Measurements from ENCODE around the gene STEAP3.
A peak's percentile ranks its signal among the peaks of the same experiment; 100 is the strongest.

The STEAP3 gene

DNA sequence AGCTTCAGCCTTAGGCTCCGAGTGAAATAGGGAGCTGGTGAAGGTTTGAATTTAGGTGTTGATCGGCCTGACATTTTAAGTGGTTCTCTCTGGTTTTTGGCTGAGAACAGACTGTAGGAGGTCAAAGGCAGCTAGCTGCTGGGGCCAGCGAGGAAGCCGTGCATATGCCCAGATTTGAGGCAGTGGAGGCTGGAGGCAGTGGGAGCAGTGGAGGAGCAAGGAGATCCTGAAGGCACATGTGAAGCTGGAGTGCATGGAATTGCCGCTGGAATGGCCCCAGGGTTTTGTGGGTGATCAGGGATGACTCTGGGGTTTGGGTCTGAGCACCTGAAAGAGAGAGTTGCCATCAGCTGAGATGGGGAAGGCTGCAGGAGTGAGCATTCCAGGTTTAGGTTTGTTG is 25.1 kb downstream of the STEAP3 start:
- no peaks in the 10 kb centered on the region for H3K36me3 ChIP-seq (ENCODE audit: insufficient read depth, low read length)
- peaks cover 8% of the 10 kb centered on the region for H3K27me3 ChIP-seq (ENCODE audit: insufficient read depth, low read length)
- peaks cover 14% of the 10 kb centered on the region for H3K4me1 ChIP-seq (ENCODE audit: insufficient read depth, low read length)
- no peak overlapping the region for H3K4me3 ChIP-seq (ENCODE audit: low read length)
- H3K9me3 ChIP-seq (ENCODE audit: low read length), result no peaks in the 10 kb centered on the region
- H2AFZ ChIP-seq (ENCODE audit: low read depth, low read length), result no peak overlapping the region

DNA sequence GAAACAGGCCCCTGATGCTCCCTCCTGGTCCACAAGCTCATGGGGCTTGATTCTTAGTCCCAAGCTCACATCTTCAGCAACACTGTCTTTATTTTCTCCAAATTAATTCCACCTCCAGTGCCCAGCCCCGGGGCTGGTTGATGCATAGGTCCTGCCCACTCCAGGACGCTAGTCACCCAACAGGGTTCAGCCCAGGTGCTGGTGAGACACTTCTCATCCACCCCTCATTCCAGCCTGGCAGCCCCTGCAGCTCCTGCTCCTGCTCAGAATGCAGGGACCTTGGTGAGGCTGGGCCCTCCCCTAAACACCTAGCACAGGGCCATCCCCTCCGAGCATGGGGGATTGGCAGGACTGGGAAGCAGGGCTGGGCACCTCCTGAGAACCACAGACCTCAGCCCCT is 25.7 kb downstream of the STEAP3 start:
- peaks cover 8% of the 10 kb centered on the region for H3K27me3 ChIP-seq (ENCODE audit: insufficient read depth, low read length)
- no peaks in the 10 kb centered on the region for H3K9me3 ChIP-seq (ENCODE audit: low read length)
- peaks cover 14% of the 10 kb centered on the region for H3K4me1 ChIP-seq (ENCODE audit: insufficient read depth, low read length)
- no peak overlapping the region for H2AFZ ChIP-seq (ENCODE audit: low read depth, low read length)
- H3K4me3 ChIP-seq (ENCODE audit: low read length), result no peak overlapping the region
- no peaks in the 10 kb centered on the region for H3K36me3 ChIP-seq (ENCODE audit: insufficient read depth, low read length)

DNA sequence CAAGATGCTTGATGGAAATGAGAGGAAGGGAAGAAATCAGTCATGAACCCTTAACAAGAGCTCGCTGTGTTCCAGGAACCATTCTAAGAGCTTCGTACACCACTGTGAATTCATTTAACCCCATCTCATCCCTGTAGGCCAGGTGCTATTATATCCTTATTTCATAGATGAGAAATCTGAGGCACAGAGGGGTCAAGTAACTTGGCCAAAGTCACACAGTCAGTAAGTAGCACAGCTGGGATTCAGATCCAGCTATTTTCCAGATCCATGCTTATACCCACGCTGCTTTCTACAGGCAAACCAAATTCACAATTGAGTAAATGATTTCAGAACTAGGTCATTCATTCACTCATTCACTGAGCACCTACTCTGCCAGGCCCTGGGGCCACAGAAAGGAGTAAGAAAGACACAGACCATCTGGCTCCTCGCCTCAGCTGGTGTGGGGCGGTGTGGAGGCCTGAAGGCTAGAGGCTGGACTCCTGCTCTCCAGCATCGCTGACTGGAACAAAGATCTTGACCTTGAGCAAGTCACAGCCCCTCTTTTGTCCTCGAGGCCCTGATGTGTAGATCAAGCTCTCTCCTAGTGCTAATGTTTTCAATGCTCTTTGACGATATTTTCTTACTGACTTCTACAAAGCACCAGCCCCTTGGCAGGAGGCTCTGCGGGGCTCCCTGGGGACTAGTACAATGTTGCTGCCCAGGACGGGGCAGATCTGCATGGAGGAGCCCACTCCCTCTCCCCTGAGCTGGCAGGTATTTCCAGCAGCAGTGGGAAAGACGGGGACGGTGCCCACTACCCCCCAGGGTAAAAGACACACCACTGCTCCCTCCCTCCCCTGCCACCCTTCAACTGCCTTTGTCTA is 26.5 kb downstream of the STEAP3 start:
- no peaks in the 10 kb centered on the region for H3K9me3 ChIP-seq (ENCODE audit: low read length)
- no peak overlapping the region for H2AFZ ChIP-seq (ENCODE audit: low read depth, low read length)

DNA sequence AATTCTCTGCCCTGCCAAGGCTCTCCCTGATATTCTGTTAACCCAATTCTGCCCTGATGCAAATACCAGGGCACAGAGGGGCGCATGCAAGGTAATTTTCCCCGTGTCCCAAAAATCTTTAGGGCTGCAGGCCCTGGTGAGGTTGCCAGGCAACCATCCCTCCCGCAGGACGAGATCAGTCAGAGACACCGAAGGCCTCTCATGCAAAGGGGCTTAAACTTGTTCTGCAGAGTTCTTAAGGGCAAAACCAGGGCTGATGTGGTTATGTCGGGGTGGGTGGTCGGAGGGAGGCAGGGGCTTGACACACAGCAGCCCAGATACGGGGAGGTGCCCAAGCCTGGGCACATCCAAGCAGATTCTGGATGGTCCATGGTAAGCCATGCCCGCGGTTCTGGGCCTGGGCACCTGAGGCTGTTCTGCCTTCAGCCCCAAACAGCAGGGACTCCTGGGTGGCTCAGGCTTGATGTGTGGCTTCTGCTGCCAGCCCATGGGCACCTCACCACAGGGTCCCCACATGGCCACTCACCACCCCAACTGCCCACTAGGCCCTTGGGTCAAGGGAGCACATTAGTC is 27.2 kb downstream of the STEAP3 start:
- Histone ChIP-seq H2AFZ (ENCODE audit: low read depth, low read length) (no peak overlapping the region), H3K9me3 (ENCODE audit: low read length) (no peaks in the 10 kb centered on the region), H3K36me3 (ENCODE audit: insufficient read depth, low read length) (no peaks in the 10 kb centered on the region), H3K4me3 (ENCODE audit: low read length) (no peak overlapping the region), H3K27me3 (ENCODE audit: insufficient read depth, low read length) (peaks cover 8% of the 10 kb centered on the region), H3K4me1 (ENCODE audit: insufficient read depth, low read length) (peaks cover 15% of the 10 kb centered on the region)

More for the DNA sequence above, 26.5 kb downstream of the STEAP3 start:
- H3K4me3 ChIP-seq (ENCODE audit: low read length), result no peak overlapping the region
- H3K36me3 ChIP-seq (ENCODE audit: insufficient read depth, low read length), result no peaks in the 10 kb centered on the region
- H3K4me1 ChIP-seq (ENCODE audit: insufficient read depth, low read length), result peaks cover 14% of the 10 kb centered on the region
- H3K27me3 ChIP-seq (ENCODE audit: insufficient read depth, low read length), result peaks cover 8% of the 10 kb centered on the region

DNA sequence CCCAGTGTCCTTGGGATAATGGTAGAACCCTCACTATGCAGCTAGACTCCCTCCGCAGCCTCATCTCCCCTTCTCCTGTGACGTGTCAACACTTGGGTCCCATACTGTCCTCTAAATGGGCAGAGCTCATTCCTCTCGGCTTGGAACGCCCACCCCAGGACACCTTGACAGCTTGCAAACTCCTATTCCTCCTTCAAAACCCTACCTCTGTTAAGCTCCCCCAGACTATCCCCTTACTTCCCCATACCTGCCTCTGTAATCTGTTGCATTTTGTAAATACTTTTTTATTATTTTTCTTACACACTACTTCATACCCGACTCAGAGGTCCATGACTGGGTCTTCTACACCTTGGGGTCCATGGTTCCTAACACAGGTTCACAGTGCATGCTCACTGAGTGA is 28.0 kb downstream of the STEAP3 start:
- peaks cover 22% of the 10 kb centered on the region for H3K4me1 ChIP-seq (ENCODE audit: insufficient read depth, low read length)

DNA sequence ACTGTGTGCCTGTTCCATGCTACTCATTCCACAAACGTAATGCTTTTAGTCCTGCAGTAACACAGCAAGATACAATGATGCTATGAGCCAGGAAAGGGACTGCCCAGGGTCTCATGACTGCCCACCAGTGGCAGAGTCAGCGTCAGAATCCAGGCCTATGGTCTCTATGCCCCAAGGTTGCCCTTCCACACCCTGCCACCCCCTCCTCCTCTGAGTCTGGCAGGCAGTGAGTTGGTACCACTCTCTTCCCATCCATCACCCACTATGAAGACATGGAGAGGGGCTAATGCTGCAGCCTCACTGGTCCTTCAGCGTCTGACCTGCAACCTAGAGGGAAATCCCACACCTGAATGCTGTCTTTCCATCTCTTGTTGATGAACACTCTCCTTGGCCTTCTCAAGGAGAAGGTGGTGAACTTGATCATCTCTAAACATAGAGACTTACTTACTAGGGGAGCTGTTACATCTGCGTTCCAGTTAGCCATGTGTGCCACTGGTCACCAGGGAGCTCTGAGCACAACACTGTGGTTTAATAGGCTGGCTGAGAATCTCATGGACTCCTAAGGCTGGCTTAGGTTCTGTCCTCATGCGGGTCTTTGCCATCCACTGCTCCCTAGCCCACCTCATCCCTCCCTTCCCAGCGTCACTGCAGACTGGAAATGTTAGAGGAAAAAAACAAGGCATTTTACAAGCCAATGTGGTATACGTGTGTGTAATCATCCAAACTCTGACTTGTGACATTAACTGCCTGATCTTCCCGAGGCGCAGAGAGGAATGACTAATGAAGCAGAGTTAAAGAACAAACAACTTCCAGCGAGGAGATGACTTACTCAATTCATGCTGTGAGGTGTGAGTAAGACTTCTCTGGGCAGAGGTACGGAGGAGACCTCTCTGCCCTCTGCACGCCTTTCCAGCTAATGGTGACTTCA is 28.8 kb downstream of the STEAP3 start:
- Histone ChIP-seq H3K36me3 (ENCODE audit: insufficient read depth, low read length) (no peaks in the 10 kb centered on the region), H3K27me3 (ENCODE audit: insufficient read depth, low read length) (peaks cover 8% of the 10 kb centered on the region), H3K9me3 (ENCODE audit: low read length) (no peaks in the 10 kb centered on the region), H3K4me3 (ENCODE audit: low read length) (no peak overlapping the region), H2AFZ (ENCODE audit: low read depth, low read length) (no peak overlapping the region), H3K4me1 (ENCODE audit: insufficient read depth, low read length) (peaks cover 30% of the 10 kb centered on the region)

More for the DNA sequence above, 28.0 kb downstream of the STEAP3 start:
- Histone ChIP-seq H3K36me3 (ENCODE audit: insufficient read depth, low read length) (no peaks in the 10 kb centered on the region), H3K9me3 (ENCODE audit: low read length) (no peaks in the 10 kb centered on the region), H3K27me3 (ENCODE audit: insufficient read depth, low read length) (peaks cover 8% of the 10 kb centered on the region), H3K4me3 (ENCODE audit: low read length) (no peak overlapping the region), H2AFZ (ENCODE audit: low read depth, low read length) (no peak overlapping the region)

DNA sequence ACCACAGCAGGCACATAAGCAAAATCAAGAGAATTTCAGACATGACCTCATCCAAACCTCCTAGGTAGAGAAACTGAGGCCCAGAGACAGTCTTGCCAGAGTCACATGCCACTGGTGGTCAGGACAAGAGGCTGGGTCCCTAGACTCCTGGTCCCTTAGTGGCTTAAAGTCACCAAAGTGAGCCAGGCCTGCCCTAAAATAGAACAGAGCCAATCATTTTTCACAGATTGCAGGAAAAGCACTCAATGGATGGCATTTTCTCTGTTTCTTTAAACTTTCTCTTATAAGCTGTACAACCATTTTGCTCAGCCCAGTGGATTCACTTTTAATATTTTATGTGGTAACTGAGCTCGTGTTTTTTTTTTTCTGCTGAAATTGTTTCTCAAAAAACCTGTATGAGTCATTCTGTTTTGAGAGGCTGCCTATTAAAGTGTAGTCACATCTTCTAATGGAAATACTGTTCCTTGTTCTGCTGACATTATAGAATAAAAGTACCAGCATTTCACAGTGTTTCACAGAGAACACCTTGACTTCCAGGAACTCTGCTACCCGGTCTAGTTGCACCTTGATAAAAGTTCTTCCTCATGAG is 29.6 kb downstream of the STEAP3 start:
- no peak overlapping the region for H3K4me3 ChIP-seq (ENCODE audit: low read length)
- no peaks in the 10 kb centered on the region for H3K36me3 ChIP-seq (ENCODE audit: insufficient read depth, low read length)
- H3K4me1 ChIP-seq (ENCODE audit: insufficient read depth, low read length), result peaks cover 36% of the 10 kb centered on the region
- no peak overlapping the region for H2AFZ ChIP-seq (ENCODE audit: low read depth, low read length)
- no peaks in the 10 kb centered on the region for H3K9me3 ChIP-seq (ENCODE audit: low read length)
- H3K27me3 ChIP-seq (ENCODE audit: insufficient read depth, low read length), result peaks cover 8% of the 10 kb centered on the region

DNA sequence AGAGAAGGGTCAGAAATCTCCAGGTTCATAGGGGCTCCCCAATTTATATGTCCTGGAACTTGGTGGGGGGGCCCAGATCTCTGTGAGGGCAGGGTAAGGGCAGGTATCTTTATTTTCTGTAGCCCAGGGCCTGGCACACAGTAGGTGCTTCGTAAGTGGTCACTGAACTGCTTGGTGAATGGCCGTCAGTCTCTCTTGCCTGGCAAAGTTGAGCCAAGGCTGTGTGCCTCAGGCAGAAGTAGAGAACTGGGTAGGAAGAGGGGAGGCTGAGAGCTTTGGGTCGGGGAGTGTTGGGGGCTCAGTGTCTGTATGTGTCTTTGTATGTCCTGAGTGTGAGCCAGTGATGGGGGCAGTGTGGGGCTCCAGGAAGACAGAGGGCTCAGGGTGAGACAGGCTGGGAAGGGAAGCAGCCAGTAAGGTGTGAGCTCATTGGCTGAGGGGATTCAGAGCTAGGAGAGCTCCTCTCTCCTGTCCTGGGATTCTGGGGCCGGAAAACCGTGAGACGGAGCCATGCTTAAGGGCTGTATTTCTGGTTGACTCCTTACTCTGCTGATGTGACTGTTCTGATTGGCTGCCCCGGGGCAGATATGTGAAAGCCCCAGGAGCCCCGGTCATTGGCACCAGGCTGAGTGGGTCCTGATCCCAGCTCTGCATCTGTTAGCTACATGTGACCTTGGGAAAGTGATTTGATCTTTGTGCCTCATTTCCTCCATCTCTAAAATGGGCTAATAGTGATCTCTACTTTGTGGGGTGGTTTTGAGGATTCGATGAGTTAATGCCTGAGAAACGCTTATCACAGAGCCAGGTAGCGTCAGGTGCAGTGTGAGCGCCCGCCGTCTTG is 30.3 kb downstream of the STEAP3 start:
- H3K36me3 ChIP-seq (ENCODE audit: insufficient read depth, low read length), result no peaks in the 10 kb centered on the region
- peaks cover 39% of the 10 kb centered on the region for H3K4me1 ChIP-seq (ENCODE audit: insufficient read depth, low read length)
- H3K9me3 ChIP-seq (ENCODE audit: low read length), result no peaks in the 10 kb centered on the region
- peaks cover 6% of the 10 kb centered on the region for H3K27me3 ChIP-seq (ENCODE audit: insufficient read depth, low read length)
- H3K4me3 ChIP-seq (ENCODE audit: low read length), result no peak overlapping the region
- H2AFZ ChIP-seq (ENCODE audit: low read depth, low read length), result no peak overlapping the region

DNA sequence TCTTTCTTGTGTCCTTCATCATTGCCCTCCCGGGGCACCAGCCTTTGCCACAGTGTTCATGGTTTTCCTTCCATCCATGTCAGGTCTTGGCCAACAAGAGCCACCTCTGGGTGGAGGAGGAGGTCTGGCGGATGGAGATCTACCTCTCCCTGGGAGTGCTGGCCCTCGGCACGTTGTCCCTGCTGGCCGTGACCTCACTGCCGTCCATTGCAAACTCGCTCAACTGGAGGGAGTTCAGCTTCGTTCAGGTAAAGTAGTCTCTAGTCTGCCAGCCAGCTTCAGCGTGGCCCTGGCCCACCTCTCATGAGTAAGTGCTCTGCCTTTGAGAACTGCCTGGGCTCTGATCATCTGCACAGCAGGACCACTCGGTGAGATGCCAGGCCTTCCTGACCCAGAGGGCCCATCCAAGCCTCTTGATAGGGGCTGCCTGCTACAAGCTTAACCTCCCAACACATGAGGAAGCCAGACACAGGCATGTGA is 31.0 kb downstream of the STEAP3 start:
- Histone ChIP-seq H3K27me3 (ENCODE audit: insufficient read depth, low read length) (peaks cover 6% of the 10 kb centered on the region), H3K4me3 (ENCODE audit: low read length) (no peak overlapping the region), H3K4me1 (ENCODE audit: insufficient read depth, low read length) (peaks cover 46% of the 10 kb centered on the region), H3K9me3 (ENCODE audit: low read length) (no peaks in the 10 kb centered on the region), H3K36me3 (ENCODE audit: insufficient read depth, low read length) (no peaks in the 10 kb centered on the region), H2AFZ (ENCODE audit: low read depth, low read length) (no peak overlapping the region)

DNA sequence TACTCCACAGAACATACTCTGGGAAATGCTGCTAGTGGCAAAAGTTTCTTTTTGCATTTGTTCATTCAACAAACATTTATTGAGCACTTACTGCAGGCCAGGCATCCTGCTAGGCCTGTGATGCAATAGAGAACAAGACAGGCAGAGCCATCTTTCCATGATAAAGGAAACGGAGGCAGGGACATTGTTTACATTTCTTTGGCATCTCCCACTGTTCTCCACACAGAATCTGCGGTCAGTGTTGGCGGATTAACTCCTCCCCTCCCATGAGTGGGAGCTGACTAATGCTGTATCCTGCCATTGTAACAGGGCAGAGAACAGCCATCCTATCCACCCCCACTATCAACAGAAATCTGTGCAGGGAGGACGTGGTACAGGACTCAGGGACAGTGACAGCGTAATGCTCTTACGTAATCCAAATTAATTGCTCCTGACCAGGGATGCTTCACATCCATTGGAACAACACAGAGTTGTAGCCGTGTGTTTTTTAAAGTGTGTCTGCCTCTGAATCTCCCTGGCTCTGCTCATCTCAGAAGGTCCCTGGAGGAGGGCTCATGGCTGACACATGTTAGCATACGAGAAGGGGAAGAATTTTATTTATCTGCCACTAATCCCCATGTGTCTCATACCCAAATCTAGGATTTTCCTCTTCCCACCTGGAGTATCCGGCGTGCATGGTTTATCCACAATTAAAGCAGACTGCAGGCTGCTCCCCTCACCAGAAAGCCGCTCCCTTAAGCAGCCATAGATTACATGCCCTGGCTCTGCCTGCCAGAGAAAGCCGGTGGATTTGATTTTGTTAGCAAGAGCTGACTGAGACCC is 32.3 kb downstream of the STEAP3 start:
- H2AFZ ChIP-seq (ENCODE audit: low read depth, low read length), result peak overlapping the region; percentile 24
- H3K9me3 ChIP-seq (ENCODE audit: low read length), result no peaks in the 10 kb centered on the region
- peaks cover 46% of the 10 kb centered on the region for H3K4me1 ChIP-seq (ENCODE audit: insufficient read depth, low read length)
- H3K27me3 ChIP-seq (ENCODE audit: insufficient read depth, low read length), result peaks cover 4% of the 10 kb centered on the region
- peak overlapping the region; percentile 48 for H3K4me3 ChIP-seq (ENCODE audit: low read length)
- no peaks in the 10 kb centered on the region for H3K36me3 ChIP-seq (ENCODE audit: insufficient read depth, low read length)

DNA sequence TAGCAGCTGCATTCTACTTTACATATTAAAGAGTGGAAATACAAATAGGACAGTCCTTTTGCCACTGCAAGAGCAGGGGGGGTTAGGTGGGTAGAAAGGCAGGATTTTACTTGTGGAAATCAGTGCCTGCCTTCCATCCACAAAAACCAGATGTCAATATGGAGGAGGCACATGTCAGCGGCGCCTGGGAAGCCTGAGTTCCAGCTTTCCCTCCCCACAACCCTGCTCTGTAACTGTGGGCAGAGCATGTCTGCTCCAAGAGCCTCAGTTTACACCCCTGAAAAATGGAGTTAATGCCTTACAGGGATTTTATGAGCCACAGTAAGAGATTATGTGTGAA is 32.9 kb downstream of the STEAP3 start:
- no peaks in the 10 kb centered on the region for H3K36me3 ChIP-seq (ENCODE audit: insufficient read depth, low read length)
- no peaks in the 10 kb centered on the region for H3K9me3 ChIP-seq (ENCODE audit: low read length)
- H3K4me1 ChIP-seq (ENCODE audit: insufficient read depth, low read length), result peaks cover 45% of the 10 kb centered on the region
- H3K4me3 ChIP-seq (ENCODE audit: low read length), result peak overlapping the region; percentile 48
- peaks cover 4% of the 10 kb centered on the region for H3K27me3 ChIP-seq (ENCODE audit: insufficient read depth, low read length)
- peak overlapping the region; percentile 24 for H2AFZ ChIP-seq (ENCODE audit: low read depth, low read length)
